Measurements from ENCODE around the gene RABL6. TPM values are rescaled to one million over a fixed set of nuclear protein-coding genes. Genes with fewer than 3 reads are reported as not detected.
"Not testable (repeated sequence)": the region's sequence is repeated elsewhere in the genome, so short reads cannot be mapped to it uniquely, and the experiment has no call there.

The RABL6 gene
- total RNA-seq, 2 experiments from 2014 or later = 113 to 133 TPM

DNA sequence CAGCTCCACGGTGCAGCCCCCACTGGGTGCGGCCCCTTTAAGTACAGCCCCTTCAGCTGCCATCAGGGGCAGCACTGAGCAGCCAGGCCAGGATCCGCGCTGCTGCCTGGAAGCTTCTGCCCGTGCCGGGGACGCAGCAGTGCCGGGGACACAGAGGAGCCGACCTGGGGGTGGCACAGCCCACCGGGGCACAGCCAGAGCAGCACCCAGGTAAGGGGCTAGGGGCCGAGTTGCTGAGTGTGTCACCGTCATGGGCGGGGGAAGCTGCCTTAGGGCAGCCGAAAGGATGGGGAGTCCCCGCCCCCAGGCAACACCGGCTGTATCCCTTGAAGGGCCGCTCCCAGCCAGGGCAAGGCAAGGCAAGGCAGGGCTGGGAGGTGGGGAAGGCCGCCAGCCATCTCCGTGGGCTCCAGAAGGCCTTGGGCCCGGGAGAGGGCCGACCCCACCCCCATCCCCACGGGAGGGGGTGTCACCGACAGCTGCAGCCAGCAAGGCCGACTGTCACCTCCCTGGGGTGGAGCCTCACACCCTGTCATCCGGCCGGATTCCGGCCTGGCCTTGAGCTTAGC lies 34.7 kb downstream of the RABL6 start, which contains the start of gene AJM1:
AJM1 (plus strand) TSS at position 99 of the 569 bp plus-strand sequence. CDS start 1,937 bp downstream, outside the sequence.
- peak within 1 kb of the TSS; percentile 100 for H3K4me2 ChIP-seq (ENCODE audit: low read length)
- ChIA-PET POLR2A (interaction anchor here (1.2 kb wide), 1 partner anchor 35 kb away, joined by 3 read pairs; the partner anchor contains the start of gene RABL6), CTCF (ENCODE audit: unreplicated experiment) (interaction anchor here (0.6 kb wide), 2 partner anchors 24 to 167 kb away, joined by 3 to 4 read pairs; no protein-coding TSS in a partner anchor)
- H4K20me1 ChIP-seq (ENCODE audit: insufficient read depth, low read length); BruUV-seq (replicated peaks); intact Hi-C loops (cut with micrococcal nuclease; ENCODE audit: unreplicated experiment); H2AFZ ChIP-seq (ENCODE audit: low read length); H3K9me3 ChIP-seq (ENCODE audit: low read length); H3K9me2 ChIP-seq (ENCODE audit: insufficient read depth, low read length); H3K79me2 ChIP-seq (ENCODE audit: insufficient read depth, low read depth, low read length): not testable (repeated sequence)
- H3K36me3 ChIP-seq (ENCODE audit: insufficient read depth, low read length) = peaks cover 39% of the 10 kb centered on the region
- H3K4me1 ChIP-seq (ENCODE audit: insufficient read depth, low read length, poor library complexity, severe bottlenecking) = peaks cover 23% of the 10 kb centered on the region
- TF ChIP-seq, protein P1, sequence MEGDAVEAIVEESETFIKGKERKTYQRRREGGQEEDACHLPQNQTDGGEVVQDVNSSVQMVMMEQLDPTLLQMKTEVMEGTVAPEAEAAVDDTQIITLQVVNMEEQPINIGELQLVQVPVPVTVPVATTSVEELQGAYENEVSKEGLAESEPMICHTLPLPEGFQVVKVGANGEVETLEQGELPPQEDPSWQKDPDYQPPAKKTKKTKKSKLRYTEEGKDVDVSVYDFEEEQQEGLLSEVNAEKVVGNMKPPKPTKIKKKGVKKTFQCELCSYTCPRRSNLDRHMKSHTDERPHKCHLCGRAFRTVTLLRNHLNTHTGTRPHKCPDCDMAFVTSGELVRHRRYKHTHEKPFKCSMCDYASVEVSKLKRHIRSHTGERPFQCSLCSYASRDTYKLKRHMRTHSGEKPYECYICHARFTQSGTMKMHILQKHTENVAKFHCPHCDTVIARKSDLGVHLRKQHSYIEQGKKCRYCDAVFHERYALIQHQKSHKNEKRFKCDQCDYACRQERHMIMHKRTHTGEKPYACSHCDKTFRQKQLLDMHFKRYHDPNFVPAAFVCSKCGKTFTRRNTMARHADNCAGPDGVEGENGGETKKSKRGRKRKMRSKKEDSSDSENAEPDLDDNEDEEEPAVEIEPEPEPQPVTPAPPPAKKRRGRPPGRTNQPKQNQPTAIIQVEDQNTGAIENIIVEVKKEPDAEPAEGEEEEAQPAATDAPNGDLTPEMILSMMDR (conservative IDR thresholded peaks at IDR 0.05; ENCODE audit: low read length) = peak; percentile 82
- peak within 1 kb of the TSS; percentile 58 for H3K27ac ChIP-seq (ENCODE audit: low read depth, low read length, poor library complexity, severe bottlenecking)
- peak; percentile 85 for DNase-seq (ENCODE audit: low spot score)
- H3K4me3 ChIP-seq (ENCODE audit: low read depth, low read length, poor library complexity, severe bottlenecking) = peak within 1 kb of the TSS; percentile 66

DNA sequence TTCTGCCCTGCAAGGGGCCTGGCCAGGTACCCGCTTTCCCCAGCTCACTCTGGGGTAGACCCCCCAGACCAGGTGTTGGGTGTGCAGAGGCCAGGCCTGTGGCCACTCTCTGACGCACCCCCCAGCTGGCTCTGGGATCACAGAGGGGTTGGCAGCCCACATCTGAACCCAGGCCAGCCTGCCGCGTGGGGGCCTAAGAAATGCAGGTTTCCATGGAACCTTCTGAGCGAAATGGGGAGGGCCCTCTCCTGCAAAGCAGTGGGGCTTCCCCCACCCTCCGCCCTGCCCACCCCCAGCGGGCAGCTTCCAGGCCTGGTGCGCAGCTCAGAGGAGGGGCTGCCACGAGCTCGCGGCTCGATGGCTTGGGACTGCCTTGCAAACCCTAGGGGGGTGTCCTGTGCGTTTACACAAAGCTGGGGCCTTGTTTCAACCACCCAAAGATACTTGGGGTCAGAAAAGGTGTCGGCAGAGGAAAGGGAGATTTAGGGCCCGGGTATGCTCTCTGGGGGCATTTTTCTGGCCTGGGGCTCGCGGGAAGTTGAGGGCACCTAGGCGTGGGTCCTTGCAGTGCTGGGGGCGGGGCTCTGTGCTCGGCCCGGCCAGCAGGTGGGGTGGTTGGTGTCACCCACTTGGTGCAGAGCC lies 35.5 kb downstream of the RABL6 start:
- intact Hi-C loops (cut with micrococcal nuclease; ENCODE audit: unreplicated experiment) = loop anchor here (1.0 kb wide), 1 partner anchor 53 kb away; no protein-coding TSS in a partner anchor

GRCh38 chr9:136843801-136844740 lies 36.3 kb downstream of the RABL6 start:
- H3K79me2 ChIP-seq (ENCODE audit: insufficient read depth, low read depth, low read length); H4K20me1 ChIP-seq (ENCODE audit: insufficient read depth, low read length); POLR2A ChIA-PET; H3K9me3 ChIP-seq (ENCODE audit: low read length); H2AFZ ChIP-seq (ENCODE audit: low read length); H3K9me2 ChIP-seq (ENCODE audit: insufficient read depth, low read length); BruUV-seq (replicated peaks); H3K27ac ChIP-seq (ENCODE audit: low read depth, low read length, poor library complexity, severe bottlenecking): not testable (repeated sequence)
- TF ChIP-seq, protein P1 (conservative IDR thresholded peaks at IDR 0.05; ENCODE audit: low read length) = peak; percentile 73
- H3K4me1 ChIP-seq (ENCODE audit: insufficient read depth, low read length, poor library complexity, severe bottlenecking) = peaks cover 26% of the 10 kb centered on the region
- peak overlapping the region; percentile 6 for H3K4me3 ChIP-seq (ENCODE audit: low read depth, low read length, poor library complexity, severe bottlenecking)
- peak overlapping the region; percentile 54; the same call in 1 of the 2 replicates for H3K4me2 ChIP-seq (ENCODE audit: low read length)
- peaks cover 25% of the 10 kb centered on the region for H3K36me3 ChIP-seq (ENCODE audit: insufficient read depth, low read length)
- intact Hi-C loops (cut with micrococcal nuclease; ENCODE audit: unreplicated experiment) = loop anchor here (1.0 kb wide), 1 partner anchor 54 kb away; no protein-coding TSS in a partner anchor
- CTCF ChIA-PET (ENCODE audit: unreplicated experiment) = interaction anchor here (0.6 kb wide), 1 partner anchor 35 kb away, joined by 3 read pairs; no protein-coding TSS in a partner anchor
- peak; percentile 48 for DNase-seq (ENCODE audit: low spot score)

More for the DNA sequence above, 35.5 kb downstream of the RABL6 start:
- H2AFZ ChIP-seq (ENCODE audit: low read length); H3K9me3 ChIP-seq (ENCODE audit: low read length); BruUV-seq (replicated peaks); H3K9me2 ChIP-seq (ENCODE audit: insufficient read depth, low read length); DNase-seq (ENCODE audit: low spot score); H3K79me2 ChIP-seq (ENCODE audit: insufficient read depth, low read depth, low read length); H4K20me1 ChIP-seq (ENCODE audit: insufficient read depth, low read length); POLR2A ChIA-PET: not testable (repeated sequence)
- CTCF ChIA-PET (ENCODE audit: unreplicated experiment) = interaction anchor here (0.6 kb wide), 2 partner anchors 34 to 166 kb away, joined by 3 to 4 read pairs; no protein-coding TSS in a partner anchor
- peak overlapping the region; percentile 25 for H3K27ac ChIP-seq (ENCODE audit: low read depth, low read length, poor library complexity, severe bottlenecking)
- peaks cover 26% of the 10 kb centered on the region for H3K4me1 ChIP-seq (ENCODE audit: insufficient read depth, low read length, poor library complexity, severe bottlenecking)
- H3K36me3 ChIP-seq (ENCODE audit: insufficient read depth, low read length) = peaks cover 32% of the 10 kb centered on the region
- peak overlapping the region; percentile 54 for H3K4me2 ChIP-seq (ENCODE audit: low read length)
- H3K4me3 ChIP-seq (ENCODE audit: low read depth, low read length, poor library complexity, severe bottlenecking) = peak overlapping the region; percentile 6
